SK-N-SH (cell line): Measurements from ENCODE around the gene AIFM3.

Experiments
- CTCF ChIP-seq: fragments of 200-600 bp; sonication (generic); IDR thresholded peaks from 2 replicates; pipeline ENCODE4 v1.6.1; 2017; ENCODE audit warnings: antibody characterized with exemption, mild to moderate bottlenecking, moderate library complexity
- GABPA ChIP-seq: IDR thresholded peaks from 2 replicates; pipeline ENCODE4 v1.4.0; 2012; ENCODE audit warnings: low read depth, mild to moderate bottlenecking
- JUND ChIP-seq: IDR thresholded peaks from 2 replicates; pipeline ENCODE4 v1.4.0; 2012
- MAX ChIP-seq: IDR thresholded peaks from 2 replicates; pipeline ENCODE4 v1.4.0; 2012; ENCODE audit warnings: low read depth
- NFIC ChIP-seq: IDR thresholded peaks from 2 replicates; pipeline ENCODE4 v1.4.0; 2012; ENCODE audit warnings: borderline replicate concordance
- POLR2AphosphoS5 ChIP-seq: IDR thresholded peaks from 2 replicates; pipeline ENCODE4 v1.6.1; 2012; ENCODE audit warnings: low read depth, low read length
- RAD21 ChIP-seq: IDR thresholded peaks from 2 replicates; pipeline ENCODE4 v1.6.1; 2012; ENCODE audit warnings: mild to moderate bottlenecking, low read length
- REST ChIP-seq: IDR thresholded peaks from 2 replicates; pipeline ENCODE4 v1.6.1; 2012; ENCODE audit warnings: mild to moderate bottlenecking, low read depth, low read length, moderate library complexity
- RFX5 ChIP-seq: IDR thresholded peaks from 2 replicates; pipeline ENCODE4 v1.6.1; 2012; ENCODE audit warnings: mild to moderate bottlenecking, improper control_type of control experiment, low read length
- SIN3A ChIP-seq: IDR thresholded peaks from 2 replicates; pipeline ENCODE4 v1.6.1; 2012; ENCODE audit warnings: low read depth, mild to moderate bottlenecking, low read length, moderate library complexity, borderline replicate concordance
- SMC3 ChIP-seq: IDR thresholded peaks from 2 replicates; pipeline ENCODE4 v1.6.1; 2012; ENCODE audit warnings: low read depth, low read length, improper control_type of control experiment
- TAF1 ChIP-seq: IDR thresholded peaks from 2 replicates; pipeline ENCODE4 v1.6.1; 2012; ENCODE audit warnings: low read depth, mild to moderate bottlenecking, low read length, moderate library complexity, borderline replicate concordance
- USF1 ChIP-seq: IDR thresholded peaks from 2 replicates; pipeline ENCODE4 v1.4.0; 2012; ENCODE audit warnings: low read depth, borderline replicate concordance
- YY1 ChIP-seq: IDR thresholded peaks from 2 replicates; pipeline ENCODE4 v1.4.0; 2012; ENCODE audit warnings: low read depth, mild to moderate bottlenecking

- TF ChIP-seq SIN3A (no peak), CTCF (no peak), GABPA (no peak), REST (no peak), MAX (no peak), NFIC (no peak), USF1 (no peak), JUND (no peak), RAD21 (no peak), YY1 (no peak), RFX5 (no peak), TAF1 (no peak), POLR2AphosphoS5 (no peak), SMC3 (no peak)
These were observed 40.8 kb upstream of the AIFM3 start for GRCh38 chr22:20926243-20926642.
